ENCODE measurements around the gene TC2N.
A peak's percentile ranks its signal among the peaks of the same experiment; 100 is the strongest.
"Not testable (repeated sequence)": the region's sequence is repeated elsewhere in the genome, so short reads cannot be mapped to it uniquely, and the experiment has no call there.

TC2N gene

GRCh38 chr14:91869556-91869955 is 2.2 kb upstream of the TC2N start:
- DNase-seq (ENCODE audit: low spot score), result no peak

GRCh38 chr14:91866511-91867295 is 633 bp downstream of the TC2N start:
- no peak for DNase-seq (ENCODE audit: low spot score)

GRCh38 chr14:91866061-91866460 is 1.3 kb downstream of the TC2N start:
- DNase-seq (ENCODE audit: low spot score), result peak; percentile 30

- DNase-seq (ENCODE audit: low spot score), result no peak
Measured at GRCh38 chr14:91862417-91862816, 4.9 kb downstream of the TC2N start.

GRCh38 chr14:91861091-91861490 is 6.2 kb downstream of the TC2N start:
- no peak for DNase-seq (ENCODE audit: low spot score)

- no peak for DNase-seq (ENCODE audit: low spot score)
Measured at GRCh38 chr14:91860238-91860637, 7.1 kb downstream of the TC2N start.

- DNase-seq (ENCODE audit: low spot score), result peak; percentile 81
Measured at GRCh38 chr14:91858536-91859275, 8.6 kb downstream of the TC2N start.

GRCh38 chr14:91857614-91858013 is 9.7 kb downstream of the TC2N start:
- DNase-seq (ENCODE audit: low spot score), result no peak

GRCh38 chr14:91854327-91854934 is 12.9 kb downstream of the TC2N start:
- no peak for DNase-seq (ENCODE audit: low spot score)

- DNase-seq (ENCODE audit: low spot score), result no peak
Measured at GRCh38 chr14:91851563-91851962, 15.8 kb downstream of the TC2N start.

GRCh38 chr14:91848504-91849001 is 18.8 kb downstream of the TC2N start:
- DNase-seq (ENCODE audit: low spot score), result no peak

- no peak for DNase-seq (ENCODE audit: low spot score)
Measured at GRCh38 chr14:91847693-91848092, 19.6 kb downstream of the TC2N start.

GRCh38 chr14:91845652-91846051 is 21.7 kb downstream of the TC2N start:
- no peak for DNase-seq (ENCODE audit: low spot score)

- DNase-seq (ENCODE audit: low spot score), result not testable (repeated sequence)
Measured at GRCh38 chr14:91845056-91845455, 22.3 kb downstream of the TC2N start.

GRCh38 chr14:91844029-91844428 is 23.3 kb downstream of the TC2N start:
- no peak for DNase-seq (ENCODE audit: low spot score)

- DNase-seq (ENCODE audit: low spot score), result no peak
Measured at GRCh38 chr14:91843437-91843836, 23.9 kb downstream of the TC2N start.

- no peak for DNase-seq (ENCODE audit: low spot score)
Measured at GRCh38 chr14:91841065-91841464, 26.3 kb downstream of the TC2N start.

- no peak for DNase-seq (ENCODE audit: low spot score)
Measured at GRCh38 chr14:91839749-91840148, 27.6 kb downstream of the TC2N start.

GRCh38 chr14:91837076-91837475 is 30.3 kb downstream of the TC2N start:
- DNase-seq (ENCODE audit: low spot score), result no peak

GRCh38 chr14:91835920-91836843 is 31.2 kb downstream of the TC2N start:
- DNase-seq (ENCODE audit: low spot score), result peak; percentile 69

- DNase-seq (ENCODE audit: low spot score), result no peak
Measured at GRCh38 chr14:91835197-91835919, 32.0 kb downstream of the TC2N start.
